Neural cell (in vitro differentiated cells): ENCODE results near the gene ABHD8. TPM values are rescaled to one million over a fixed set of nuclear protein-coding genes. Genes with fewer than 3 reads are reported as not detected.

Source experiments
- H2AFZ ChIP-seq: fragments of 200-600, 300-800 bp; sonication (generic), shearing (Covaris generic); 2 replicates; pipeline ENCODE4 v1.6.0; 2014; ENCODE audit warnings: low read depth, mild to moderate bottlenecking, antibody characterized with exemption, low read length, moderate library complexity
- H3F3A ChIP-seq: fragments of 200-600 bp; shearing (Covaris generic); 2 replicates; pipeline ENCODE4 v1.6.1; 2016; ENCODE audit warnings: mild to moderate bottlenecking, moderate library complexity, mixed read lengths, antibody characterized with exemption, low read length; ENCODE audit not compliant: insufficient read depth, poor library complexity, severe bottlenecking
- H3K27ac ChIP-seq: fragments of 200-600, 300-800 bp; sonication (generic), shearing (Covaris generic); 2 replicates; pipeline ENCODE4 v1.5.1; 2014; ENCODE audit warnings: mild to moderate bottlenecking, low read length, moderate library complexity
- H3K27me3 ChIP-seq: fragments of 300-800, 200-600 bp; sonication (generic), shearing (Covaris generic); 2 replicates; pipeline ENCODE4 v1.6.0; 2014; ENCODE audit warnings: mild to moderate bottlenecking, low read depth, low read length, moderate library complexity; ENCODE audit not compliant: insufficient read depth
- H3K36me3 ChIP-seq: fragments of 300-800, 200-600 bp; sonication (generic), shearing (Covaris generic); 2 replicates; pipeline ENCODE4 v1.5.1; 2014; ENCODE audit warnings: mild to moderate bottlenecking, antibody characterized with exemption, low read length, moderate library complexity; ENCODE audit not compliant: insufficient read depth
- H3K4me2 ChIP-seq: fragments of 300-800, 200-600 bp; sonication (generic), shearing (Covaris generic); 2 replicates; pipeline ENCODE4 v1.6.0; 2014; ENCODE audit warnings: mild to moderate bottlenecking, low read length
- H3K4me3 ChIP-seq: fragments of 300-800, 200-600 bp; sonication (generic), shearing (Covaris generic); 2 replicates; pipeline ENCODE4 v1.5.1; 2014; ENCODE audit warnings: mild to moderate bottlenecking, low read length, moderate library complexity
- H3K79me2 ChIP-seq: fragments of 200-600 bp; shearing (Covaris generic); replicated peaks from 2 replicates; pipeline ENCODE4 v1.6.0; 2014; ENCODE audit warnings: mild to moderate bottlenecking, low read length, moderate library complexity; ENCODE audit not compliant: insufficient read depth
- H3K9ac ChIP-seq: fragments of 300-800, 200-600 bp; sonication (generic), shearing (Covaris generic); 2 replicates; pipeline ENCODE4 v1.6.1; 2016; ENCODE audit warnings: mild to moderate bottlenecking, low read length, mixed read lengths
- H3K9me2 ChIP-seq: fragments of 200-600 bp; shearing (Covaris generic); 2 replicates; pipeline ENCODE4 v1.6.1; 2016; ENCODE audit warnings: mild to moderate bottlenecking, low read length, mixed read lengths; ENCODE audit not compliant: insufficient read depth
- H3K9me3 ChIP-seq: fragments of 200-600, 300-800 bp; sonication (generic), shearing (Covaris generic); 2 replicates; pipeline ENCODE4 v1.6.1; 2016; ENCODE audit warnings: mild to moderate bottlenecking, mixed run types, low read length, moderate library complexity, mixed read lengths
- H4K20me1 ChIP-seq: fragments of 200-600 bp; shearing (Covaris generic); 2 replicates; pipeline ENCODE4 v1.6.1; 2016; ENCODE audit warnings: mild to moderate bottlenecking, mixed run types; ENCODE audit not compliant: insufficient read depth
- CTCF ChIP-seq: fragments of 450-650 bp; IDR thresholded peaks from 2 replicates; pipeline ENCODE4 v1.5.1; 2014; ENCODE audit warnings: antibody characterized with exemption, mild to moderate bottlenecking, moderate library complexity; ENCODE audit not compliant: poor library complexity, severe bottlenecking
- EP300 ChIP-seq: fragments of 450-650 bp; conservative IDR thresholded peaks from 2 replicates; pipeline ENCODE4 v1.6.1; 2014; ENCODE audit warnings: antibody characterized with exemption, mild to moderate bottlenecking, moderate library complexity; ENCODE audit not compliant: poor library complexity, severe bottlenecking
- MXI1 ChIP-seq: fragments of 450-650 bp; conservative IDR thresholded peaks from 2 replicates; pipeline ENCODE4 v1.6.1; 2014; ENCODE audit warnings: antibody characterized with exemption, mild to moderate bottlenecking; ENCODE audit not compliant: poor library complexity, severe bottlenecking
- POLR2AphosphoS5 ChIP-seq: IDR thresholded peaks from 2 replicates; pipeline ENCODE4 v1.6.1; 2012
- RAD21 ChIP-seq: fragments of 450-650 bp; conservative IDR thresholded peaks from 2 replicates; pipeline ENCODE4 v1.6.1; 2014; ENCODE audit warnings: antibody characterized with exemption, mild to moderate bottlenecking, moderate library complexity
- REST ChIP-seq: IDR thresholded peaks from 2 replicates; pipeline ENCODE4 v1.6.1; 2012; ENCODE audit warnings: borderline replicate concordance
- SMC3 ChIP-seq: fragments of 450-650 bp; conservative IDR thresholded peaks from 2 replicates; pipeline ENCODE4 v1.6.1; 2014; ENCODE audit warnings: antibody characterized with exemption, mild to moderate bottlenecking, moderate library complexity; ENCODE audit not compliant: poor library complexity
- TAF1 ChIP-seq: IDR thresholded peaks from 2 replicates; pipeline ENCODE4 v1.6.1; 2012; ENCODE audit warnings: low read depth
- polyA plus RNA-seq: library from polyadenylated mRNA; depleted of rRNA; stranded (reverse); fragments of >200 nt; gene quantifications from 2 replicates; pipeline ENCODE4 v1.2.3, GENCODE V29; 2014

Gene ABHD8
- polyA plus RNA-seq, 1 donor from 2014 or later, result 28.1 TPM

- H3K4me3 ChIP-seq, result no peak overlapping the region
- no peaks in the 10 kb centered on the region for H3K27me3 ChIP-seq
- H4K20me1 ChIP-seq, result no peaks in the 10 kb centered on the region
- H2AFZ ChIP-seq, result no peak overlapping the region
- TF ChIP-seq MXI1 (no peak), EP300 (no peak), RAD21 (no peak), TAF1 (no peak), REST (no peak), POLR2AphosphoS5 (no peak), CTCF (no peak)
- no peaks in the 10 kb centered on the region for H3F3A ChIP-seq
- H3K27ac ChIP-seq, result no peak overlapping the region
- H3K9ac ChIP-seq, result no peak overlapping the region
- no peaks in the 10 kb centered on the region for H3K9me3 ChIP-seq
- no peaks in the 10 kb centered on the region for H3K9me2 ChIP-seq
- no peak overlapping the region for H3K4me2 ChIP-seq
- no peaks in the 10 kb centered on the region for H3K36me3 ChIP-seq
- no peaks in the 10 kb centered on the region for H3K79me2 ChIP-seq
Observed at GRCh38 chr19:17320435-17320834, 17.2 kb upstream of the ABHD8 start.

DNA sequence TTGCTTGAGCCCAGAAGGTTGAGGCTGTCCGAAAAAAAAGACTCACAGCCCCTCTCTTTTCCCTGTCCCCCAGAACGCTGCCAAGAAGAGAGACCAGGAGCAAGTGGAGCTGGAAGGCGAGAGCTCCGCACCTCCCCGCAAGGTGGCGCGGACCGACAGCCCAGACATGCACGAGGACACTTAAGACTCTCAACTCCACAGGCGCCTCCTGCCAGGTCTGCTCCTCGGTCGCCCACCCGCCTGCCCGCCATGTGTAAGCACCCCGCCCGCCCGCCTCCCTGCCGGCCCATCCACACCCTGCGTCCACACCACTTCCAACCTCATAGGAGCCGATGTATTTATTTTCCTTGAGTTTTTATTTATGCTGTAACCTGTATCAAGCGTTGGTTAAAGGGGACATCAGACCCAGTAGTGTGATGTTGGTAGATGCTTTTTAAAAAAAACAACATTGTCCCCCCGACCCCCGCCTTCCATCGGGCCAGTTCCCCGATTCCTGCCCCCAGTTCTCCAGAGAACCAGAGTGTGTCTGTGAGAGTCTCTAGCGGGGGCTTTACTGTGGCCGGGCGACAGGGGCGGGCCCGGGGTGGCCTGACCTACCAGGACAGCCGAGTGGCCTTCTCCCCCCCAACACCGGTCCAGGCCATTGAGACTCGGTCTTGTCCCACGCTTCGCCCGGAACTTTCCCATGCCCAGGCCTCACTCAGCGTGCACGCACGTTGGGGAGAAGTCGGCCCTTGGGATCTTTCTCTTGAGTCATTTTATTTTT is 16.4 kb upstream of the ABHD8 start:
- Histone ChIP-seq H3K36me3 (no peaks in the 10 kb centered on the region), H2AFZ (no peak overlapping the region), H3K27ac (no peak overlapping the region), H3F3A (no peaks in the 10 kb centered on the region), H4K20me1 (no peaks in the 10 kb centered on the region), H3K4me3 (no peak overlapping the region), H3K27me3 (no peaks in the 10 kb centered on the region), H3K9me3 (no peaks in the 10 kb centered on the region), H3K79me2 (no peaks in the 10 kb centered on the region), H3K9me2 (no peaks in the 10 kb centered on the region), H3K9ac (no peak overlapping the region), H3K4me2 (no peak overlapping the region)
- TF ChIP-seq CTCF, result no peak
- TF ChIP-seq SMC3, result no peak
- no peak for TF ChIP-seq MXI1
- TF ChIP-seq EP300, result no peak
